HEK293T (cell line): ENCODE data around the gene TBC1D5.
"Not testable (repeated sequence)": the region's sequence is repeated elsewhere in the genome, so short reads cannot be mapped to it uniquely, and the experiment has no call there.

Source experiments
- CTCF ChIA-PET: fragments of 350-600 bp; formaldehyde crosslinking; extraction: SDS; loops from one replicate; lab custom pipeline; 2021; ENCODE audit warnings: antibody characterized with exemption, inconsistent platforms; lab: Yijun Ruan, JAX
- POLR2A ChIA-PET: fragments of 350-600 bp; formaldehyde crosslinking; extraction: SDS; loops from one replicate; lab custom pipeline; 2020; ENCODE audit warnings: antibody characterized with exemption, inconsistent platforms; lab: Yijun Ruan, JAX
- DNase-seq: peaks from one replicate; pipeline ENCODE4 v3.0.0; 2012; ENCODE audit warnings: mixed read lengths; ENCODE audit errors: extremely low spot score
- ARNT ChIP-seq: fragments of 450-650 bp; IDR thresholded peaks from 2 replicates; pipeline ENCODE4 v1.6.1; 2017; ENCODE audit warnings: mild to moderate bottlenecking
- BHLHE40 ChIP-seq: fragments of 450-650 bp; IDR thresholded peaks from 2 replicates; pipeline ENCODE4 v1.6.1; 2016; ENCODE audit warnings: mild to moderate bottlenecking, moderate library complexity, borderline replicate concordance
- CTBP1 ChIP-seq: fragments of 450-650 bp; IDR thresholded peaks from 2 replicates; pipeline ENCODE4 v1.6.1; 2016; ENCODE audit warnings: borderline replicate concordance
- ELF4 ChIP-seq: fragments of 450-650 bp; IDR thresholded peaks from 2 replicates; pipeline ENCODE4 v1.6.1; 2017; ENCODE audit warnings: antibody characterized with exemption
- FOXA1 ChIP-seq: fragments of 450-650 bp; IDR thresholded peaks from 2 replicates; pipeline ENCODE4 v1.6.1; 2016; ENCODE audit warnings: mild to moderate bottlenecking
- FOXK2 ChIP-seq: fragments of 450-650 bp; IDR thresholded peaks from 2 replicates; pipeline ENCODE4 v1.6.1; 2016; ENCODE audit warnings: mild to moderate bottlenecking
- FOXM1 ChIP-seq: fragments of 450-650 bp; IDR thresholded peaks from 2 replicates; pipeline ENCODE4 v1.6.1; 2017; ENCODE audit warnings: mild to moderate bottlenecking, borderline replicate concordance
- HDGF ChIP-seq: fragments of 450-650 bp; IDR thresholded peaks from 2 replicates; pipeline ENCODE4 v1.6.1; 2017; ENCODE audit warnings: antibody characterized with exemption, borderline replicate concordance
- L3MBTL2 ChIP-seq: fragments of 450-650 bp; conservative IDR thresholded peaks from 2 replicates; pipeline ENCODE4 v1.6.1; 2016; ENCODE audit warnings: mild to moderate bottlenecking
- LEF1 ChIP-seq: fragments of 450-650 bp; IDR thresholded peaks from 2 replicates; pipeline ENCODE4 v1.6.1; 2017; ENCODE audit warnings: mild to moderate bottlenecking, borderline replicate concordance
- NFRKB ChIP-seq: fragments of 450-650 bp; IDR thresholded peaks from 2 replicates; pipeline ENCODE4 v1.6.1; 2016; ENCODE audit warnings: mild to moderate bottlenecking, moderate library complexity
- SP1 ChIP-seq: fragments of 450-650 bp; IDR thresholded peaks from 2 replicates; pipeline ENCODE4 v1.6.1; 2017
- SUZ12 ChIP-seq: fragments of 450-650 bp; IDR thresholded peaks from 2 replicates; pipeline ENCODE4 v1.6.1; 2016; ENCODE audit warnings: mild to moderate bottlenecking
- TARDBP ChIP-seq: fragments of 450-650 bp; IDR thresholded peaks from 2 replicates; pipeline ENCODE4 v1.6.1; 2016
- ZNF384 ChIP-seq: fragments of 450-650 bp; IDR thresholded peaks from 2 replicates; pipeline ENCODE4 v1.6.1; 2016
- TF ChIP-seq, protein P1 (sequence below): fragments of 450-650 bp; IDR thresholded peaks from 2 replicates; pipeline ENCODE4 v1.6.1; 2016

TBC1D5 gene

DNA sequence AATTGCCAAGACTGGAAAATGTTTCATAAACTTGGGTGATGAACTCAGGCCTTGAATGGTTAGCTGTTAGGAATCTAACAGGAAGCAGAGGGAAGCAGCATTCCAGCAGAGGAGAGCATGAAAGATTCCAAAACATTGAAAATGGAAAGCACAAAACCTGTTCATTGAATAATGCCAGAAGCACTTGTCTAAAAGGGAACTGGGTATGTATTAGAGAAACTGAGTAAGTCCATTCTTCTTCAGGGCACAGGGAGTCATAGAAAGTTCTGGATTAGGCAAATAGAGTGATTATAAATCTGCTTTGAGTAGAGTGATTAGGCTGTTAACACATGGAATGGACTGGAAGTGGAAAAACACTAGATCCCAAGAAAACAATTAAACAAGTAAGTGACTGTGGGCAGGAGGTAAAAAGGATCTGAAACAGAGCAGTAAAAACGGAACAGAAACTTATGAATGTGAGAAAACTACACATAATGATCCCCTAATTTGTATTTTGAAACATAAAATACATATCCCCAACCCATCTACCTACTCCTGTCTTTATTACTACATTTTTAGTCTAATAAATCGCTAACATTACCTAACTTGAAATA, 343.4 kb downstream of the TBC1D5 start:
- CTCF ChIA-PET = no interaction called here
- POLR2A ChIA-PET = no interaction called here

DNA sequence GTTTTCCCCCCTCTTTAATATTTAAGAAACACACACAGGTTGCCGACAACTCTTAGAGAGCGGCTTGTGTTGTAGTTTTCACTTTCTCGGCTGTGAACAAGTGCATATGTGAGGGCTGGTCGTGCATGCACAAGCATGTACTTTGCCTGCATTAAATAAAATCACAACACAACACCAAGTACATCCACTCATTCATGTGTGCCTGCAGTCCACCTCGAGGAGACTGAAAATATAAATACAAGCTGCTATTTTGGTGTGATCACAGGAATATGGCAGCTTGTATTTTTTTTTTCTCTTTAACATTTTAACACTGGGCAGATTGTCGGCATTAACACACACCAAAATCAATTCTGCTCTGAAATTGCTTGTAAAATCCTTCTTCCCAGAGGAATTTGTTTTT, 346.4 kb downstream of the TBC1D5 start:
- TF ChIP-seq ARNT (no peak), ELF4 (no peak), SP1 (no peak), SUZ12 (no peak), FOXA1 (no peak), ZNF384 (no peak), HDGF (no peak), L3MBTL2 (no peak), TARDBP (no peak), FOXK2 (no peak), LEF1 (no peak), NFRKB (no peak), CTBP1 (no peak), BHLHE40 (no peak), FOXM1 (no peak)
- TF ChIP-seq, protein P1, sequence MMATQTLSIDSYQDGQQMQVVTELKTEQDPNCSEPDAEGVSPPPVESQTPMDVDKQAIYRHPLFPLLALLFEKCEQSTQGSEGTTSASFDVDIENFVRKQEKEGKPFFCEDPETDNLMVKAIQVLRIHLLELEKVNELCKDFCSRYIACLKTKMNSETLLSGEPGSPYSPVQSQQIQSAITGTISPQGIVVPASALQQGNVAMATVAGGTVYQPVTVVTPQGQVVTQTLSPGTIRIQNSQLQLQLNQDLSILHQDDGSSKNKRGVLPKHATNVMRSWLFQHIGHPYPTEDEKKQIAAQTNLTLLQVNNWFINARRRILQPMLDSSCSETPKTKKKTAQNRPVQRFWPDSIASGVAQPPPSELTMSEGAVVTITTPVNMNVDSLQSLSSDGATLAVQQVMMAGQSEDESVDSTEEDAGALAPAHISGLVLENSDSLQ = no peak
- CTCF ChIA-PET = no interaction called here
- POLR2A ChIA-PET = no interaction called here

More for the DNA sequence above, 343.4 kb downstream of the TBC1D5 start:
- no peak for DNase-seq
- no peak for TF ChIP-seq NFRKB
- no peak for TF ChIP-seq ELF4
- TF ChIP-seq FOXA1 = no peak
- no peak for TF ChIP-seq SUZ12
- no peak for TF ChIP-seq ARNT
- TF ChIP-seq CTBP1 = no peak
- TF ChIP-seq FOXM1 = no peak
- no peak for TF ChIP-seq BHLHE40
- TF ChIP-seq, protein P1 = no peak
- TF ChIP-seq TARDBP = no peak
- TF ChIP-seq L3MBTL2 = no peak
- TF ChIP-seq FOXK2 = no peak

DNA sequence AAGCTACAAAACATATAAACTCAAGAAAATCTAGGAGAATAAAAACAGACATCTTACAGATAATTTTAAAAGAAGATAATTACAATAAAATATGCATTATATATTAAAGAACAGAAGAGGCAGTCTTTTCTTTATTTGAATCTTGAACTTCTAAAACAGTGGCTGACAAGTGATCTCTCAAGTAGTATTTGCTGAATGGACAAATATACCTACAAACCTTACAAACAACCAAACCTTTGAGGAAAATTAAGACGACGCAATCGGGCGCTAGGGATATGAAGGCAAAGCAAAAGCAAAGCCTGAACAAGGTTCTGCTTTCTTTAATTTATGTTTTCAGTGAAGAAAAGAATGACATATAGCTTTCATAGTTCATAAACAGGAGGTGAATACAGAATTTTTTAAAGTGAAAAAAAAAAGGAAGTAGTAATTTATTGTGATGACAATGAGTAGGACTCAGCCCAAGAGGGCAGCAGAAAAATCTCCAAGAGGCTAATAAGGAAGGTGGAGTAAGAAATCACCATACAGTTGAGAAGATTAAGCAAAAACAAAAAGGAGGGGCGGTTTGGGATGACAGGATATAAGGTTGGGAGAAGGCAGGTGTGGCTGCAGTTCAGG, 347.8 kb downstream of the TBC1D5 start:
- POLR2A ChIA-PET = no interaction called here
- DNase-seq = no peak
- TF ChIP-seq L3MBTL2 (no peak), LEF1 (no peak), ELF4 (no peak), SUZ12 (no peak), FOXA1 (no peak), HDGF (no peak), FOXK2 (no peak), TARDBP (no peak), CTBP1 (no peak), BHLHE40 (no peak), NFRKB (no peak), ARNT (no peak), ZNF384 (no peak), SP1 (no peak), FOXM1 (no peak)
- TF ChIP-seq, protein P1 = no peak
- CTCF ChIA-PET = no interaction called here

More for the DNA sequence above, 346.4 kb downstream of the TBC1D5 start:
- DNase-seq = no peak

DNA sequence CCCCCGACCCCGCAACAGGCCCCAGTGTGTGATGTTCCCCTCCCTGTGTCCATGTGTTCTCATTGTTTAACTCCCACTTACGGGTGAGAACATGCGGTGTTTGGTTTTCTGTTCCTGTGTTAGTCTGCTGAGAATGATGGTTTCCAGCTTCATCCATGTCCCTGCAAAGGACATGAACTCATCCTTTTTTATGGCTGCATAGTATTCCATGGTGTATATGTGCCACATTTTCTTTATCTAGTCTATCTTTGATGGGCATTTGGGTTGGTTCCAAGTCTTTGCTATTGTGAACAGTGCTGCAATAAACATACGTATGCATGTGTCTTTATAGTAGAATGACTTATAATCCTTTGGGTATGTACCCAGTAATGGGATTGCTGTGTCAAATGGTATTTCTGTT, 349.9 kb downstream of the TBC1D5 start:
- DNase-seq, CTCF ChIA-PET, POLR2A ChIA-PET: not testable (repeated sequence)

DNA sequence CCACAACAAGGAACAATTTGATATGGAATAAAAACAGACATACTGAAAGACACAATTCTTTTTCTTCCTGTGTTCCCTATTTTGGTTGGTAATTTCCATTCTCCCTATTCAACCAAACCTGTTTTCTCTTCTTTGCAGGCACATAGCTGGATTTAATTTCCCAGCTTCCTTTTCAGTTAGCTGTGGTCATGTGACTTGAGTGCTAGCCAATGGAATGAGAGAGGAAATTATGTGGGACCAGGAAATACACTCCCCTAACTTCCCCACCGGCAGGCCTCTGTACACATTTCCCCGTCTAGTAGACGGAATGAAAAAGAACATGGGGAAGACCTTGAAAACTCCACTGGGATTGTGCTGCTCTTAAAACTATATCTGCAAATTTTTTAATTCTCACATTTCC, 351.6 kb downstream of the TBC1D5 start:
- CTCF ChIA-PET = no interaction called here

More for the DNA sequence above, 351.6 kb downstream of the TBC1D5 start:
- POLR2A ChIA-PET = no interaction called here
- TF ChIP-seq BHLHE40 = no peak
- no peak for TF ChIP-seq ZNF384
- no peak for TF ChIP-seq SP1
- no peak for TF ChIP-seq HDGF
- TF ChIP-seq, protein P1 = no peak
- TF ChIP-seq ELF4 = no peak
- TF ChIP-seq CTBP1 = no peak
- TF ChIP-seq FOXM1 = no peak
- TF ChIP-seq TARDBP = no peak
- no peak for TF ChIP-seq L3MBTL2
- no peak for TF ChIP-seq NFRKB
- DNase-seq = no peak
